Ishikawa (cell line): Measurements from ENCODE around the gene SOBP.

ENCODE experiments used
- CEBPB ChIP-seq: IDR thresholded peaks from 2 replicates; pipeline ENCODE4 v1.6.1; 2012
- CREB1 ChIP-seq: IDR thresholded peaks from 2 replicates; pipeline ENCODE4 v1.6.1; 2012; ENCODE audit warnings: low read depth
- EGR1 ChIP-seq: IDR thresholded peaks from 2 replicates; pipeline ENCODE4 v1.6.1; 2012
- EP300 ChIP-seq: IDR thresholded peaks from 2 replicates; pipeline ENCODE4 v1.6.1; 2012; ENCODE audit warnings: borderline replicate concordance
- FOXM1 ChIP-seq: IDR thresholded peaks from 2 replicates; pipeline ENCODE4 v1.6.1; 2012; ENCODE audit warnings: low read depth, borderline replicate concordance
- NFIC ChIP-seq: IDR thresholded peaks from 2 replicates; pipeline ENCODE4 v1.6.1; 2012
- RAD21 ChIP-seq: IDR thresholded peaks from 2 replicates; pipeline ENCODE4 v1.6.1; 2012; ENCODE audit warnings: low read depth
- TAF1 ChIP-seq: IDR thresholded peaks from 2 replicates; pipeline ENCODE4 v1.6.1; 2012; ENCODE audit warnings: low read depth, mild to moderate bottlenecking
- TCF12 ChIP-seq: IDR thresholded peaks from 2 replicates; pipeline ENCODE4 v1.6.1; 2012; ENCODE audit warnings: low read depth
- TEAD4 ChIP-seq: IDR thresholded peaks from 2 replicates; pipeline ENCODE4 v1.6.1; 2012
- USF1 ChIP-seq: IDR thresholded peaks from 2 replicates; pipeline ENCODE4 v1.6.1; 2012
- YY1 ChIP-seq: IDR thresholded peaks from 2 replicates; pipeline ENCODE4 v1.6.1; 2012; ENCODE audit warnings: low read depth
- ZBTB7A ChIP-seq: IDR thresholded peaks from 2 replicates; pipeline ENCODE4 v1.6.1; 2012; ENCODE audit warnings: low read depth
- TF ChIP-seq, protein P1 (sequence below): IDR thresholded peaks from 2 replicates; pipeline ENCODE4 v1.6.1; 2012; ENCODE audit warnings: low read depth, mild to moderate bottlenecking
- TF ChIP-seq, protein P2 (sequence below): IDR thresholded peaks from 2 replicates; pipeline ENCODE4 v1.6.1; 2012

The SOBP gene

GRCh38 chr6:107571354-107571753 is 81.4 kb downstream of the SOBP start:
- TF ChIP-seq RAD21 (no peak), ZBTB7A (no peak), EP300 (no peak), TCF12 (no peak), CEBPB (no peak), EGR1 (no peak), YY1 (no peak), USF1 (no peak), TAF1 (no peak)
- TF ChIP-seq, protein P1, sequence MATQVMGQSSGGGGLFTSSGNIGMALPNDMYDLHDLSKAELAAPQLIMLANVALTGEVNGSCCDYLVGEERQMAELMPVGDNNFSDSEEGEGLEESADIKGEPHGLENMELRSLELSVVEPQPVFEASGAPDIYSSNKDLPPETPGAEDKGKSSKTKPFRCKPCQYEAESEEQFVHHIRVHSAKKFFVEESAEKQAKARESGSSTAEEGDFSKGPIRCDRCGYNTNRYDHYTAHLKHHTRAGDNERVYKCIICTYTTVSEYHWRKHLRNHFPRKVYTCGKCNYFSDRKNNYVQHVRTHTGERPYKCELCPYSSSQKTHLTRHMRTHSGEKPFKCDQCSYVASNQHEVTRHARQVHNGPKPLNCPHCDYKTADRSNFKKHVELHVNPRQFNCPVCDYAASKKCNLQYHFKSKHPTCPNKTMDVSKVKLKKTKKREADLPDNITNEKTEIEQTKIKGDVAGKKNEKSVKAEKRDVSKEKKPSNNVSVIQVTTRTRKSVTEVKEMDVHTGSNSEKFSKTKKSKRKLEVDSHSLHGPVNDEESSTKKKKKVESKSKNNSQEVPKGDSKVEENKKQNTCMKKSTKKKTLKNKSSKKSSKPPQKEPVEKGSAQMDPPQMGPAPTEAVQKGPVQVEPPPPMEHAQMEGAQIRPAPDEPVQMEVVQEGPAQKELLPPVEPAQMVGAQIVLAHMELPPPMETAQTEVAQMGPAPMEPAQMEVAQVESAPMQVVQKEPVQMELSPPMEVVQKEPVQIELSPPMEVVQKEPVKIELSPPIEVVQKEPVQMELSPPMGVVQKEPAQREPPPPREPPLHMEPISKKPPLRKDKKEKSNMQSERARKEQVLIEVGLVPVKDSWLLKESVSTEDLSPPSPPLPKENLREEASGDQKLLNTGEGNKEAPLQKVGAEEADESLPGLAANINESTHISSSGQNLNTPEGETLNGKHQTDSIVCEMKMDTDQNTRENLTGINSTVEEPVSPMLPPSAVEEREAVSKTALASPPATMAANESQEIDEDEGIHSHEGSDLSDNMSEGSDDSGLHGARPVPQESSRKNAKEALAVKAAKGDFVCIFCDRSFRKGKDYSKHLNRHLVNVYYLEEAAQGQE: no peak
- TF ChIP-seq, protein P2, sequence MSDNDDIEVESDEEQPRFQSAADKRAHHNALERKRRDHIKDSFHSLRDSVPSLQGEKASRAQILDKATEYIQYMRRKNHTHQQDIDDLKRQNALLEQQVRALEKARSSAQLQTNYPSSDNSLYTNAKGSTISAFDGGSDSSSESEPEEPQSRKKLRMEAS: no peak

DNA sequence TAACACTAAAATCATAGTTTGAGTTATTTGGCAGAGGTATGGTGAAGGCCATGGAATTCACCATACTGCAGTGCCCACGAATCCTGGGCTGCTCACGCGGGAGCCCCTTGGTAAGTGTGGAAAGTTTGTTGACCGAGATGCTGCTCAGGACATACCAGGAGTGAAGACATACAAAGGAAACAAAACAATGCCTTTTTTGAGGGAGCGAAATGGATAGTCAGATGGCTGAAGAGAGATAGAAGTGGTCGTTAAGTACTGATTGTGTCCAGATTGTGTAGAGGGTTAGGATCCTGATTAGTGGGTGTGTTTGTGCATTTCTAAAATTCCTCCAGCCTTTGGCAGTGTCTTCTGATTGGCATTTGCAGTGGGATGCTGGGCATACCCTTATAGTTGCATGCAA is 83.0 kb downstream of the SOBP start:
- no peak for TF ChIP-seq YY1
- no peak for TF ChIP-seq TEAD4
- TF ChIP-seq, protein P2: no peak
- no peak for TF ChIP-seq EP300
- no peak for TF ChIP-seq USF1
- TF ChIP-seq, protein P1: no peak
- no peak for TF ChIP-seq TAF1
- no peak for TF ChIP-seq EGR1
- TF ChIP-seq TCF12: no peak
- TF ChIP-seq CEBPB: no peak
- no peak for TF ChIP-seq NFIC
- no peak for TF ChIP-seq ZBTB7A
- no peak for TF ChIP-seq RAD21
- no peak for TF ChIP-seq CREB1
- TF ChIP-seq FOXM1: no peak

- TF ChIP-seq TCF12 (no peak), CEBPB (no peak), YY1 (no peak), EP300 (no peak), ZBTB7A (no peak), TEAD4 (no peak)
- TF ChIP-seq, protein P2: no peak
These were observed 84.9 kb downstream of the SOBP start for GRCh38 chr6:107574856-107575255.

GRCh38 chr6:107576852-107577251 is 86.9 kb downstream of the SOBP start:
- TF ChIP-seq CREB1 (no peak), YY1 (no peak), EGR1 (no peak), FOXM1 (no peak), TEAD4 (no peak), EP300 (no peak), RAD21 (no peak), TCF12 (no peak), USF1 (no peak), NFIC (no peak), ZBTB7A (no peak), TAF1 (no peak)
- TF ChIP-seq, protein P2: no peak

DNA sequence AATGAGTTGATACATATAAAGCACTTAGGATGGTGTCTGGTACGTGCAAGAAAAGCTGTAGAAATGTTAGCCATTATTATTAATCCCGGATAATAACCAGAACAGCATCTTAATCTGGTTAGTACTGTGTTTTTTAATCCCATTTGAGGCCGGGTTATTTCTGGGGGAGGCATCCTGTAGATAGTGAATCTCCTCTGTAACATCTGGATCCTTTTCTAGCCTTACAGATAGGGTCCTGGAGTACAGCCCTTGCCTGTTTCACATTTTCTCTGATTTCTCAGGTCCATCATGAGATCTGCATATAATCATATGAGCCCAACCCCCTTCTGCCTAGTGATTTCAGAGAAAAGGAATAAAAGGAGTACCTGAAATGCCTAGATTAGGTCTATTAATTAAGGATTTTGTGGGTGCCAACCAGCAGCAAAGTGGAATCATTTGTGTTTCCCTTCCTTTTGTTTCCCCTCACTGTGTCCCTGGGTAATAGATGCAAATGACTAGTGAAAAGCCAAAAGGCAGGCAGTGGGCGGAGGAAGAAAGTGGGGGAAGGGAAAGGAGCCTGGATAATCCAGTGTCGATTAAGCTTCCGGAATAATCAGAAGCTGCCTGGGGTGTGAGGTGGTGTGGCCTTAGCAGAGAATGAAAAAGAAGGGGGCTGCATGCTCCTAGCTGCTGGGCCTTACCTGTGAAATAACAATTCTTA is 88.9 kb downstream of the SOBP start:
- TF ChIP-seq ZBTB7A (no peak), TCF12 (no peak), NFIC (no peak), CEBPB (no peak), TAF1 (no peak), CREB1 (no peak), TEAD4 (no peak)
